ENCODE results near the gene PDCD6IP. TPM values are rescaled to one million over a fixed set of nuclear protein-coding genes. Genes with fewer than 3 reads are reported as not detected.

Gene PDCD6IP
- total RNA-seq, 1 donor from 2014 or later = 217 TPM

- H3K9me3 Mint-ChIP-seq (ENCODE audit: unreplicated experiment) = no peaks in the 10 kb centered on the region
- no peak overlapping the region for H3K4me3 Mint-ChIP-seq (ENCODE audit: unreplicated experiment)
- TF ChIP-seq CTCF (IDR thresholded peaks at IDR 0.05) = no peak
- DNase-seq (ENCODE audit: extremely low spot score, unreplicated experiment) = no peak
- H3K27ac Mint-ChIP-seq (ENCODE audit: unreplicated experiment) = no peak overlapping the region
- no peaks in the 10 kb centered on the region for H3K36me3 Mint-ChIP-seq (ENCODE audit: unreplicated experiment)
- no peaks in the 10 kb centered on the region for H3K27me3 Mint-ChIP-seq (ENCODE audit: unreplicated experiment)
- peaks cover 47% of the 10 kb centered on the region for H3K4me1 Mint-ChIP-seq (ENCODE audit: unreplicated experiment)
Observed at GRCh38 chr3:33914731-33915379, 116.4 kb downstream of the PDCD6IP start.

GRCh38 chr3:33915796-33916546 is 117.5 kb downstream of the PDCD6IP start:
- no peak overlapping the region for H3K4me3 Mint-ChIP-seq (ENCODE audit: unreplicated experiment)
- TF ChIP-seq CTCF (IDR thresholded peaks at IDR 0.05) = peak; percentile 44
- H3K9me3 Mint-ChIP-seq (ENCODE audit: unreplicated experiment) = no peaks in the 10 kb centered on the region
- H3K4me1 Mint-ChIP-seq (ENCODE audit: unreplicated experiment) = peaks cover 47% of the 10 kb centered on the region
- no peak overlapping the region for H3K27ac Mint-ChIP-seq (ENCODE audit: unreplicated experiment)
- H3K36me3 Mint-ChIP-seq (ENCODE audit: unreplicated experiment) = no peaks in the 10 kb centered on the region
- H3K27me3 Mint-ChIP-seq (ENCODE audit: unreplicated experiment) = no peaks in the 10 kb centered on the region
- no peak for DNase-seq (ENCODE audit: extremely low spot score, unreplicated experiment)

GRCh38 chr3:33918126-33918756 is 119.8 kb downstream of the PDCD6IP start:
- DNase-seq (ENCODE audit: extremely low spot score, unreplicated experiment) = no peak
- H3K4me1 Mint-ChIP-seq (ENCODE audit: unreplicated experiment) = peaks cover 36% of the 10 kb centered on the region
- peaks cover 8% of the 10 kb centered on the region for H3K9me3 Mint-ChIP-seq (ENCODE audit: unreplicated experiment)
- no peaks in the 10 kb centered on the region for H3K36me3 Mint-ChIP-seq (ENCODE audit: unreplicated experiment)
- no peak overlapping the region for H3K4me3 Mint-ChIP-seq (ENCODE audit: unreplicated experiment)
- no peaks in the 10 kb centered on the region for H3K27me3 Mint-ChIP-seq (ENCODE audit: unreplicated experiment)
- TF ChIP-seq CTCF (IDR thresholded peaks at IDR 0.05) = no peak
- H3K27ac Mint-ChIP-seq (ENCODE audit: unreplicated experiment) = no peak overlapping the region

Other genes starting within 250 kb of the PDCD6IP start
- 42.6 and 51.2 TPM in 2 replicates for gene CLASP2, start 80.4 kb upstream of the PDCD6IP start, total RNA-seq